GM15510 (cell line): ENCODE measurements around the gene MFSD12.

Source experiments
- POLR2A ChIP-seq: IDR thresholded peaks from 3 replicates; pipeline ENCODE4 v1.6.1; 2011; ENCODE audit warnings: borderline replicate concordance; ENCODE audit not compliant: insufficient read length; ENCODE audit errors: extremely low read depth

The MFSD12 gene

DNA sequence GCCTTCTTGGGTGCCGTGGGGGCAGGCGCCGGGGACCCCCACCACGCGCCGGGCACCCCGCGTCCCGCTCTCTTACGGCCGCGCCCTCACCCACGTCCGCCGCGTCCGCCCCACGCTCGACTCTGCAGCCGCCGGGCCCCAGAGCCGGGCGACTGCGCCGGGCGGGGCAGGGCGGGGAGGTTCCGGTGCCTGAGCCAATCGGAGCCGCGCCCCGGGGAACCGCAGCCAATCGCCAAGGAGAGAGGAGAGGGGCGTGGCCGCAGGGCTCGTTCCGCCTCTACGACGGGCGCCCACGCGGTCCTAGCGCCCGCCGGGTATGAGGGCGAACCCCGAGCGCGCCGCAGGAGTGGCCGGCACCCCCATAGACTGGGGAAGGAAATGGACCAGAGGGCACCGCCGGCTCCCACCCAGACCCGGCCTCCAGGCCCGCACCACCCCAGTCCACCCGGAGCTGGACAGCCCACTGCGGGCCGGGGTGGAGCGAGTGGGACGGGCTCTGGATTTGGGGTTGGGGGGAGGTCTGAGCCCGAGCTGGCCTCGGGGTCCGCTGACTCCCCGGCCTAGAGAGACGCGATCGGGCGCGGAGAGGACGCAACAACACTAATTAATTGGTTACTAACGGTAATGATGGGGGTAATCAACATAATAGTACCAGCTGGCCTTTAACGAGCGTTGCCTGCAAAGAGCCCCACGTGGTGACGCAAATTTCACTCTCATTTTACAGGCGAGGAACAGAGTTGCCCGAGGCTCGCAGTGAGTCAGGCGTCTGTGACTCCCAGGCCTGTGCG is at the start of gene MFSD12:
Gene MFSD12 (minus strand): TSS at position 126 of the 788 bp plus-strand sequence. CDS start 183 bp downstream, outside the sequence.
- peak; percentile 87 for TF ChIP-seq POLR2A

DNA sequence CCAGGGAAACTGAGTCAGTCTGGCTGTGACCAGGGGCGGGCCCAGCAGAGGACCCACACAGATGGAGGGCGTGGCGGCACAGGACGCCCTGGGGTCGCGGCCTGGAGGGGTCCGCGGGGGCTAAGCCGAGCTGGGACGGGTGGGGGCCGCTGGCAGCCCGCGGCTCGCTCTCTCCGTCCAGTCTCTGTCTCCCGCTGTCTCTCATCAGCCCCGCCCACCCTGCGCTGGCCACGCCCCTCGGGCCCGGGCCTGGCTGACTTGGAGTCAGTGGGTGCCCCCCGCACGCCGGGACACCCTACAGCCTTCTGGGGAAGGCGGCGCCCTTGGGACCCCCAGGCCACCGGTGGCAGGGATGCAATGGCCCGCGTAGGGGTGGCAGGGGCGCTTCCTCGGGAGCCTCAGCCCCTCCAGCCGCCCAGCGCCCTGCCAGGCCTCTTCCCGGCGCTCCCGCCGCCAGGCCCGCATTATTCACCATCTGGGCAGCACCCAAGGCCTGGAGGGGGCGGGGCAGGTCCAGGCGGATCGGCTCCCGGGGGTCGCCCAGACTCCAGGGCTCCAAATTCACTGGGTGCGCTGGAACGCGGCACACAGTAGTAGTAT is 49.4 kb upstream of the MFSD12 start, which contains the start of gene TBXA2R:
Gene TBXA2R (minus strand): TSS at position 186 of the 600 bp plus-strand sequence. CDS start 6,241 bp downstream, outside the sequence.
- no peak for TF ChIP-seq POLR2A

DNA sequence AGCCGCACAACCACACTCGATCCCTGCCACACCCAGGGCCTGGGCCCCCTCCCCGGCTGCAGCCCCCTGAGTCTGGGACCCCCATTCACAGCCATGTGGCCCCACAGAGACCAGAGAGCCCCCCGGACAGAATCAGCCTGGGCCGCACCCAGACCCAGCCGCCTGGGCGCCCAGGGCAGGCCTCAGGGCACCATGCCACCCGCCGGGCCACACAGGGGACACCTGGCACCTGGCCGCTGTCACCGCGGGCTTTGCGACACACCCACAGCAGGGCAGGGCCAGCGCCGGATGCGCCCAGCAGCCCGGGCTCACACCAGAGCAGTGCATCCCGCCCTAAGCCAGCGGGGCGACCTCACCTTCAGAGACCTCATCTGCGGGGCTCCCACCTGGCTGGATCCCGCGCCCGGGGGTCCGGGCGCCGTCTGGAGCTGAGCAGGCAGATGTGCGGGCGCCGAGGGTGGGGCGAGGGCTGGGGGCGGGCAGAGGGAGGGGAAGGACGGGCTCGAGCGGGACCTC is 48.8 kb upstream of the MFSD12 start:
- no peak for TF ChIP-seq POLR2A

DNA sequence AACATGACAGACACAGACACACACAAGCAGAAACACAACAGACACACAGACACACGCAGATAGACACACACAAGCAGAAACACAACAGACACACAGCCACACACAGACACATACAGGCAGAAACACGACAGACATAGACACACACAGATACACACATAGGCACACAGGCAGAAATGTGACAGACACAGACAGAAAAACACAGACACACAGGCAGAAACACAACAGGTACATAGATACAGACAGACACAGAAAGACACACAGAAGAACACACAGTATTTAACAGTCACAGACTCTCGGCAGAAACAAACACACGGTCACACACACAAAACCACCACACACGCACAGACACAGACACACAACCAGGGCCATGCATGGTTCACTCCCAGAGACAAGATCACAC is 48.4 kb upstream of the MFSD12 start:
- TF ChIP-seq POLR2A, result no peak

GRCh38 chr19:3605361-3605760 is 48.0 kb upstream of the MFSD12 start:
- TF ChIP-seq POLR2A, result no peak

- TF ChIP-seq POLR2A, result no peak
These were observed 47.6 kb upstream of the MFSD12 start for GRCh38 chr19:3604987-3605343.

- TF ChIP-seq POLR2A, result no peak
These were observed 47.0 kb upstream of the MFSD12 start for GRCh38 chr19:3604227-3604986.

GRCh38 chr19:3603121-3603811 is 45.9 kb upstream of the MFSD12 start:
- no peak for TF ChIP-seq POLR2A

- no peak for TF ChIP-seq POLR2A
These were observed 43.6 kb upstream of the MFSD12 start for GRCh38 chr19:3601021-3601420.

- no peak for TF ChIP-seq POLR2A
These were observed 42.4 kb upstream of the MFSD12 start for GRCh38 chr19:3599776-3600187.

GRCh38 chr19:3595521-3596061 is 38.2 kb upstream of the MFSD12 start:
- no peak for TF ChIP-seq POLR2A

DNA sequence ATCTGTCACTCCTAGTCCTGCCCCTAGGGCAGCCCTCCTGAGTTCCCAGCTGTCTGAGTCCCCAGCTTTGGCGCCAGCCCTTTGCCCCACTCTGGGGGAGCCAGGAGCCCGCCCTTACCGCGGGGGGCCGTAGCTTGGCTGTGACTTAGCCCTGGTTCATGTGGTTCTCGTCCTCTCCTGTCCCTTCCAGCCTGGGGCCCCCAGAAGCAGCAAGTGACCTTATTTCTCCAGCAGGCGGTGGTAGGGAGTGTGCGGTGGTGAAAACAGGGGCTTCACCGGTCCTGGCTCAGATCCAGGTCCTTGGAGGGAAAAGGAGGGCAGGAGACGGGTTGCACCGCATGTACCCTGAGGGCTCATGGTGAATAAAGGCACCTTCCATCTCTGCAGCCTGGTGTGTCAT is 35.8 kb upstream of the MFSD12 start:
- no peak for TF ChIP-seq POLR2A

DNA sequence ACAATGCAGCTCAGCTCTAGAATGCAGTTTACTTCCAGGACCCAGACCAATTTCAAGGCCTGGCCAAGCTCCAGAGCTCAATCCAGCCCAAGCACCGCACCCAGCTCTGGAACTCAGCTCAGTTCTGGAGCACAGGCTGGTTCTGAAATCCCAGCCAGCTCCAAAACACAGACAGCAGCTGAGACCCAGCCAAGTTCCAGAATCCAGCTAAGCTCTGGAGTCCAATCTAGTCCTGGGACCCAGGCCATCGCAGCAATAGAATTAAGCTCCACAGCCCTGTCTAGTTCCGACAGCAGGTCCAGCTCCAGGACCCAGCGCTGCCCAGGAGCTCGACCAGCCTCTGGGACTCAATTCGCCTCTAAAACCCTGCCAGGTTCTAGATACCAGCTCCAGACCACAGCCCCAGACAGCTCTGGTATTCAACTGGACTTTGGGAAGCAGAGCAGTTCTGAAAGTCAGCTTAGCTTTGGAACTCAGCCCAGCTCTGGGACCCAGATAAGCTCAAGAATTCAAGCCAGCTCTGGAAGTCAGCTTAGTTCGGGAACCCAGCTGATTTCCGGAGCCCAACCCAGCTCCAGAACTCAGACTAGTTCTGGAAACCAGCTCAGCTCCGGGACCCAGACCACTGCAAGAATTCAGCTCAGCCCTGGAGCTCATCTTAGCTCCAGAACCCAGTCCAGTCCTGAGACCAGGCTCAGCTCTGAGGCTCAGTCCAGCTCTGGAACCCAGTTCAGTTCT is 34.7 kb upstream of the MFSD12 start:
- TF ChIP-seq POLR2A, result no peak
